ENCODE data around the gene GLB1L. TPM values are rescaled to one million over a fixed set of nuclear protein-coding genes. Genes with fewer than 3 reads are reported as not detected.

GLB1L gene
- polyA plus RNA-seq, 1 of the 3 experiments (the other 2 are of a cell fraction), result 11.7 TPM

DNA sequence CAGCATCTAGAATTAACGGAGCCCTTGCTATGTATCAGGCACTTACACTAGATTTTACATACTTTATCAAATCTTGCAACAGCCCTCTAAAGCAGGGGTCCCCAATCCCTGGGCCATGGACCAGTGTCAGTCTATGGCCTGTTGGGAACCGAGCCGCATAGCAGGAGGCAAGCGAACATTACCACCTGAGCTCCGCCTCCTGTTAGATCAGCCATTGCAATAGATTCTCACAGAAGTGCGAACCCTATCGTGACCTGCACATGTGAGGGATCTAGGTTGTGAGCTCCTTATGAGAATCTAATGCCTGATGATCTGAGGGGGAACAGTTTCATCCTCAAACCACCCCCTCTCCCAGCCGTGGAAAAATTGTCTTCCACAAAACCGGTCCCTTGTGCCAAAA lies 47.4 kb upstream of the GLB1L start:
- no peaks in the 10 kb centered on the region for H4K20me1 ChIP-seq (ENCODE audit: insufficient read depth)
- H3K27me3 ChIP-seq (ENCODE audit: insufficient read depth), result no peaks in the 10 kb centered on the region
- no peak for TF ChIP-seq RXRA (IDR thresholded peaks at IDR 0.05; ENCODE audit: borderline replicate concordance, low read depth)
- no peak for TF ChIP-seq RAD21 (IDR thresholded peaks at IDR 0.05; ENCODE audit: low read length)
- TF ChIP-seq FOXJ3 (CRISPR knock-in tag; IDR thresholded peaks at IDR 0.05), result no peak
- no peak for TF ChIP-seq NFIC (IDR thresholded peaks at IDR 0.05; ENCODE audit: borderline replicate concordance)
- TF ChIP-seq TAF1 (IDR thresholded peaks at IDR 0.05; ENCODE audit: borderline replicate concordance, low read depth, low read length), result no peak
- H3K27ac ChIP-seq (ENCODE audit: low read depth in 2 of 2, low read length in 1 of 2), result no peak overlapping the region
- WGBS (ENCODE audit: low lambda C conversion rate), result 91% methylated on average over 9 of the region's 9 CpGs
- no peaks in the 10 kb centered on the region for H3K9me3 ChIP-seq
- H3K36me3 ChIP-seq (replicated peaks in 1 of 2; ENCODE audit: control insufficient read depth in 1 of 2, insufficient read depth in 2 of 2, low read length in 1 of 2), result no peaks in the 10 kb centered on the region
- POLR2A ChIA-PET, result no interaction called here
- H3K9me2 ChIP-seq, result no peaks in the 10 kb centered on the region
- H3K4me1 ChIP-seq (ENCODE audit: control insufficient read depth in 1 of 2, insufficient read depth in 2 of 2, low read depth in 1 of 2, low read length in 1 of 2), result peaks cover 8% of the 10 kb centered on the region in 2 experiments; a peak in 1 of 4 replicates
- no peak overlapping the region for H3K4me2 ChIP-seq
- no peak overlapping the region for H2AFZ ChIP-seq (ENCODE audit: low read depth)
- DNase-seq, result no peak
- no peak overlapping the region for H3K4me3 ChIP-seq (ENCODE audit: low read depth in 2 of 2, low read length in 1 of 2)
- H3K79me2 ChIP-seq (ENCODE audit: insufficient read depth), result no peaks in the 10 kb centered on the region
- no peak overlapping the region for H3K9ac ChIP-seq
- CTCF ChIA-PET, result interaction anchor here (1.0 to 9.0 kb wide), 8 partner anchors 13 to 135 kb away, joined by 3 to 312 read pairs (median 6); partner anchors contain the start of genes CNPPD1, DNAJB2, NHEJ1 and SLC23A3
- H3F3A ChIP-seq (replicated peaks; ENCODE audit: insufficient read depth), result peaks cover 12% of the 10 kb centered on the region

DNA sequence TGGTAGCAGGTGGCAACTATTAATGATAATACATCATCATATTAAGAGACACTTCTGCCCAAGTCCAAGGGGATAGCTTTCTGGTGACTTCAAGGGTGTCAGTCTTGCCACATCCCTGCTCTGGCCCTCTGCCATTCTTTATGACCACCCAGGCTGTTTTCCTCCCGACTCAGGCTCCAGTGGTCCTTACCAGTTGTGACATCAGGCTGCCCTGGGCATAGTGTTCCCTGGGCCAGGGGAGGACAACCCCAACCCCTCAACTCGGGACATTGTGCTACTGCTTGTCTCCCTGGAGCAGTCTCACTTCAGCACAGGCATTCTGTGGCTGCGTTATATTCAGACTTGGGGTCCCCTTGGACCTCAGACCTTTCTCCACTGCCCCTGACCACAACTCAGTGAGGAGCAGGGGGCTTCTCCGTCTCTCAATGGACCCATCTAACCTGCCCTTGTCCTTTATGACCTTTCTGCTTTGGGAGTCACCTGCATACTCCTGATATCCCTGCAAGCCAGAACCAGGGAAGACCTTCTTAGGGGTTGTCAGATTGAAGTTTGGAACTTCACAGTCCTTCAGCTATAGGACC lies 46.8 kb upstream of the GLB1L start:
- 73% methylated on average over 4 of the region's 4 CpGs for WGBS (ENCODE audit: low lambda C conversion rate)
- ChIA-PET POLR2A (interaction anchor here (1.1 kb wide), 1 partner anchor 13 kb away, joined by 5 read pairs; the partner anchor contains the start of gene DNAJB2), CTCF (interaction anchor here (0.7 to 9.0 kb wide), 9 partner anchors 9 to 132 kb away, joined by 3 to 312 read pairs (median 5); partner anchors contain the start of genes CNPPD1, DNAJB2, NHEJ1 and SLC23A3)

More for the DNA sequence above, 46.8 kb upstream of the GLB1L start:
- H2AFZ ChIP-seq (ENCODE audit: low read depth), result no peak overlapping the region
- peaks cover 12% of the 10 kb centered on the region for H3F3A ChIP-seq (replicated peaks; ENCODE audit: insufficient read depth)
- H3K79me2 ChIP-seq (ENCODE audit: insufficient read depth), result no peaks in the 10 kb centered on the region
- H3K4me1 ChIP-seq (ENCODE audit: control insufficient read depth in 1 of 2, insufficient read depth in 2 of 2, low read depth in 1 of 2, low read length in 1 of 2), result peaks cover 8% of the 10 kb centered on the region in 2 experiments; a peak in 1 of 4 replicates
- H3K9me3 ChIP-seq, result no peaks in the 10 kb centered on the region
- DNase-seq, result no peak
- TF ChIP-seq, protein P1, sequence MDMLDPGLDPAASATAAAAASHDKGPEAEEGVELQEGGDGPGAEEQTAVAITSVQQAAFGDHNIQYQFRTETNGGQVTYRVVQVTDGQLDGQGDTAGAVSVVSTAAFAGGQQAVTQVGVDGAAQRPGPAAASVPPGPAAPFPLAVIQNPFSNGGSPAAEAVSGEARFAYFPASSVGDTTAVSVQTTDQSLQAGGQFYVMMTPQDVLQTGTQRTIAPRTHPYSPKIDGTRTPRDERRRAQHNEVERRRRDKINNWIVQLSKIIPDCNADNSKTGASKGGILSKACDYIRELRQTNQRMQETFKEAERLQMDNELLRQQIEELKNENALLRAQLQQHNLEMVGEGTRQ (IDR thresholded peaks at IDR 0.05; ENCODE audit: borderline replicate concordance, low read depth, low read length), result no peak
- TF ChIP-seq, protein P2, sequence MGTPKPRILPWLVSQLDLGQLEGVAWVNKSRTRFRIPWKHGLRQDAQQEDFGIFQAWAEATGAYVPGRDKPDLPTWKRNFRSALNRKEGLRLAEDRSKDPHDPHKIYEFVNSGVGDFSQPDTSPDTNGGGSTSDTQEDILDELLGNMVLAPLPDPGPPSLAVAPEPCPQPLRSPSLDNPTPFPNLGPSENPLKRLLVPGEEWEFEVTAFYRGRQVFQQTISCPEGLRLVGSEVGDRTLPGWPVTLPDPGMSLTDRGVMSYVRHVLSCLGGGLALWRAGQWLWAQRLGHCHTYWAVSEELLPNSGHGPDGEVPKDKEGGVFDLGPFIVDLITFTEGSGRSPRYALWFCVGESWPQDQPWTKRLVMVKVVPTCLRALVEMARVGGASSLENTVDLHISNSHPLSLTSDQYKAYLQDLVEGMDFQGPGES (IDR thresholded peaks at IDR 0.05; ENCODE audit: low read depth, low read length), result no peak
- TF ChIP-seq, protein P3, sequence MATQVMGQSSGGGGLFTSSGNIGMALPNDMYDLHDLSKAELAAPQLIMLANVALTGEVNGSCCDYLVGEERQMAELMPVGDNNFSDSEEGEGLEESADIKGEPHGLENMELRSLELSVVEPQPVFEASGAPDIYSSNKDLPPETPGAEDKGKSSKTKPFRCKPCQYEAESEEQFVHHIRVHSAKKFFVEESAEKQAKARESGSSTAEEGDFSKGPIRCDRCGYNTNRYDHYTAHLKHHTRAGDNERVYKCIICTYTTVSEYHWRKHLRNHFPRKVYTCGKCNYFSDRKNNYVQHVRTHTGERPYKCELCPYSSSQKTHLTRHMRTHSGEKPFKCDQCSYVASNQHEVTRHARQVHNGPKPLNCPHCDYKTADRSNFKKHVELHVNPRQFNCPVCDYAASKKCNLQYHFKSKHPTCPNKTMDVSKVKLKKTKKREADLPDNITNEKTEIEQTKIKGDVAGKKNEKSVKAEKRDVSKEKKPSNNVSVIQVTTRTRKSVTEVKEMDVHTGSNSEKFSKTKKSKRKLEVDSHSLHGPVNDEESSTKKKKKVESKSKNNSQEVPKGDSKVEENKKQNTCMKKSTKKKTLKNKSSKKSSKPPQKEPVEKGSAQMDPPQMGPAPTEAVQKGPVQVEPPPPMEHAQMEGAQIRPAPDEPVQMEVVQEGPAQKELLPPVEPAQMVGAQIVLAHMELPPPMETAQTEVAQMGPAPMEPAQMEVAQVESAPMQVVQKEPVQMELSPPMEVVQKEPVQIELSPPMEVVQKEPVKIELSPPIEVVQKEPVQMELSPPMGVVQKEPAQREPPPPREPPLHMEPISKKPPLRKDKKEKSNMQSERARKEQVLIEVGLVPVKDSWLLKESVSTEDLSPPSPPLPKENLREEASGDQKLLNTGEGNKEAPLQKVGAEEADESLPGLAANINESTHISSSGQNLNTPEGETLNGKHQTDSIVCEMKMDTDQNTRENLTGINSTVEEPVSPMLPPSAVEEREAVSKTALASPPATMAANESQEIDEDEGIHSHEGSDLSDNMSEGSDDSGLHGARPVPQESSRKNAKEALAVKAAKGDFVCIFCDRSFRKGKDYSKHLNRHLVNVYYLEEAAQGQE (IDR thresholded peaks at IDR 0.05; ENCODE audit: low read depth, low read length), result no peak
- no peak for TF ChIP-seq NRF1 (IDR thresholded peaks at IDR 0.05; ENCODE audit: low read depth, low read length)
- no peak for TF ChIP-seq EP300 (IDR thresholded peaks at IDR 0.05; ENCODE audit: borderline replicate concordance in 1 of 2, low read depth in 1 of 2, low read length in 1 of 2)
- H3K36me3 ChIP-seq (replicated peaks in 1 of 2; ENCODE audit: control insufficient read depth in 1 of 2, insufficient read depth in 2 of 2, low read length in 1 of 2), result no peaks in the 10 kb centered on the region
- no peak overlapping the region for H3K9ac ChIP-seq
- H3K9me2 ChIP-seq, result no peaks in the 10 kb centered on the region
- no peak overlapping the region for H3K27ac ChIP-seq (ENCODE audit: low read depth in 2 of 2, low read length in 1 of 2)
- no peak overlapping the region for H3K4me3 ChIP-seq (ENCODE audit: low read depth in 2 of 2, low read length in 1 of 2)
- H3K4me2 ChIP-seq, result no peak overlapping the region
- H4K20me1 ChIP-seq (ENCODE audit: insufficient read depth), result no peaks in the 10 kb centered on the region
- no peaks in the 10 kb centered on the region for H3K27me3 ChIP-seq (ENCODE audit: insufficient read depth)
